ENCODE data around the gene WNT10A. TPM values are rescaled to one million over a fixed set of nuclear protein-coding genes. Genes with fewer than 3 reads are reported as not detected.

Gene WNT10A
- polyA plus RNA-seq, 1 of the 3 experiments (the other 2 are of a cell fraction), result 0.02 TPM

DNA sequence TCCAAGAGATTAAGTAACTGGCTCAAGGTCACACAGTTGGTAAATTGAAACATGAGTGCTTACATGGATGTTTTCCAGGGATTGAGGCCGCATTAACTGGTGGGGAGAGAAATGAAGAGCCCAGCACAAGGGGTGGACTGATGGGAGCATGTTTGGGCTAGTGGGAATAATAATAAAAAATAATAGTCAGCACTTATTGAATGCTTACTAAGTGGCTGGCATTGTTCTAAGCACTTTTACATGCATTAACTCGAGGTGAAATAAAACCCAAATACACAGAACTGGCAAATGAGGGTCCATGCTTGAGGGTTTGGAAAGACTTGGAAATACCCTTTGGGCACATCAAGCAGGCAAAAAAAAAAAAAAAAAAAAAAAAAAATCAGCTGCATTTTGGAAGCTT is 44.8 kb downstream of the WNT10A start:
- no peaks in the 10 kb centered on the region for H3K9me3 ChIP-seq
- 53% methylated on average over 2 of the region's 2 CpGs for WGBS (ENCODE audit: low lambda C conversion rate)
- no peak overlapping the region for H3K27ac ChIP-seq (ENCODE audit: low read depth in 2 of 2, low read length in 1 of 2)
- no peaks in the 10 kb centered on the region for H3K79me2 ChIP-seq (ENCODE audit: insufficient read depth)
- no peaks in the 10 kb centered on the region for H3F3A ChIP-seq (replicated peaks; ENCODE audit: insufficient read depth)
- no peaks in the 10 kb centered on the region for H3K9me2 ChIP-seq
- H3K36me3 ChIP-seq (replicated peaks in 1 of 2; ENCODE audit: control insufficient read depth in 1 of 2, insufficient read depth in 2 of 2, low read length in 1 of 2), result no peaks in the 10 kb centered on the region
- no peaks in the 10 kb centered on the region for H3K4me1 ChIP-seq (ENCODE audit: control insufficient read depth in 1 of 2, insufficient read depth in 2 of 2, low read depth in 1 of 2, low read length in 1 of 2)
- no peak for DNase-seq
- no peak overlapping the region for H3K4me2 ChIP-seq
- TF ChIP-seq, protein P1, sequence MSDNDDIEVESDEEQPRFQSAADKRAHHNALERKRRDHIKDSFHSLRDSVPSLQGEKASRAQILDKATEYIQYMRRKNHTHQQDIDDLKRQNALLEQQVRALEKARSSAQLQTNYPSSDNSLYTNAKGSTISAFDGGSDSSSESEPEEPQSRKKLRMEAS (IDR thresholded peaks at IDR 0.05; ENCODE audit: low read depth), result no peak
- TF ChIP-seq, protein P2, sequence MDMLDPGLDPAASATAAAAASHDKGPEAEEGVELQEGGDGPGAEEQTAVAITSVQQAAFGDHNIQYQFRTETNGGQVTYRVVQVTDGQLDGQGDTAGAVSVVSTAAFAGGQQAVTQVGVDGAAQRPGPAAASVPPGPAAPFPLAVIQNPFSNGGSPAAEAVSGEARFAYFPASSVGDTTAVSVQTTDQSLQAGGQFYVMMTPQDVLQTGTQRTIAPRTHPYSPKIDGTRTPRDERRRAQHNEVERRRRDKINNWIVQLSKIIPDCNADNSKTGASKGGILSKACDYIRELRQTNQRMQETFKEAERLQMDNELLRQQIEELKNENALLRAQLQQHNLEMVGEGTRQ (IDR thresholded peaks at IDR 0.05; ENCODE audit: borderline replicate concordance, low read depth, low read length), result no peak
- TF ChIP-seq ELF1 (IDR thresholded peaks at IDR 0.05), result no peak
- TF ChIP-seq, protein P3, sequence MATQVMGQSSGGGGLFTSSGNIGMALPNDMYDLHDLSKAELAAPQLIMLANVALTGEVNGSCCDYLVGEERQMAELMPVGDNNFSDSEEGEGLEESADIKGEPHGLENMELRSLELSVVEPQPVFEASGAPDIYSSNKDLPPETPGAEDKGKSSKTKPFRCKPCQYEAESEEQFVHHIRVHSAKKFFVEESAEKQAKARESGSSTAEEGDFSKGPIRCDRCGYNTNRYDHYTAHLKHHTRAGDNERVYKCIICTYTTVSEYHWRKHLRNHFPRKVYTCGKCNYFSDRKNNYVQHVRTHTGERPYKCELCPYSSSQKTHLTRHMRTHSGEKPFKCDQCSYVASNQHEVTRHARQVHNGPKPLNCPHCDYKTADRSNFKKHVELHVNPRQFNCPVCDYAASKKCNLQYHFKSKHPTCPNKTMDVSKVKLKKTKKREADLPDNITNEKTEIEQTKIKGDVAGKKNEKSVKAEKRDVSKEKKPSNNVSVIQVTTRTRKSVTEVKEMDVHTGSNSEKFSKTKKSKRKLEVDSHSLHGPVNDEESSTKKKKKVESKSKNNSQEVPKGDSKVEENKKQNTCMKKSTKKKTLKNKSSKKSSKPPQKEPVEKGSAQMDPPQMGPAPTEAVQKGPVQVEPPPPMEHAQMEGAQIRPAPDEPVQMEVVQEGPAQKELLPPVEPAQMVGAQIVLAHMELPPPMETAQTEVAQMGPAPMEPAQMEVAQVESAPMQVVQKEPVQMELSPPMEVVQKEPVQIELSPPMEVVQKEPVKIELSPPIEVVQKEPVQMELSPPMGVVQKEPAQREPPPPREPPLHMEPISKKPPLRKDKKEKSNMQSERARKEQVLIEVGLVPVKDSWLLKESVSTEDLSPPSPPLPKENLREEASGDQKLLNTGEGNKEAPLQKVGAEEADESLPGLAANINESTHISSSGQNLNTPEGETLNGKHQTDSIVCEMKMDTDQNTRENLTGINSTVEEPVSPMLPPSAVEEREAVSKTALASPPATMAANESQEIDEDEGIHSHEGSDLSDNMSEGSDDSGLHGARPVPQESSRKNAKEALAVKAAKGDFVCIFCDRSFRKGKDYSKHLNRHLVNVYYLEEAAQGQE (IDR thresholded peaks at IDR 0.05; ENCODE audit: low read depth, low read length), result no peak
- POLR2A ChIA-PET, result no interaction called here
- H2AFZ ChIP-seq (ENCODE audit: low read depth), result no peak overlapping the region
- no peak overlapping the region for H3K9ac ChIP-seq
- 0 out of 2 replicates have a peak, but pooled peaks cover 3% of the 10 kb centered on the region for H3K27me3 ChIP-seq (ENCODE audit: insufficient read depth)
- no peaks in the 10 kb centered on the region for H4K20me1 ChIP-seq (ENCODE audit: insufficient read depth)
- H3K4me3 ChIP-seq (ENCODE audit: low read depth in 2 of 2, low read length in 1 of 2), result no peak overlapping the region
- CTCF ChIA-PET, result interaction anchor here (0.7 kb wide), 1 partner anchor 15 kb away, joined by 3 read pairs; no protein-coding TSS in a partner anchor

DNA sequence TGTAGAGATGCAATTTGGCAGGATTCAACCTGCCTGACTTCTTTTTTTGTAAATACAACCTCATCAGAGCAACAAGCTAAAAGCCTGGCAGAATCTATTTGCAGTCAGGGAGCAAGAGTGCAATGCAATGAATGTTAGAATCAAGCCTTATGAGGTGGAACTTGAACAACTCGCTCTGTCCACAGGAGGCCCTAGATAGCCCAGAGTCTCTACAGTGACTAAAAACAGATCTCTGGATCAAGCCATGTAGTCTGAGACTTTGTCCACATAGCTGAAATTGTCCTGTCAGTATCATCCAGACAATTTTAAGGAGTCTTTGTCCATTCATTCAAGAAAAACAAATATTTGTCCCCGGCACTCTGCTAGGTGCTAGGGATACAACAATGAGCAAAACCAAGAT is 46.8 kb downstream of the WNT10A start:
- ChIA-PET POLR2A (no interaction called here), CTCF (interaction anchor here (1.5 kb wide), 1 partner anchor 51 kb away, joined by 3 read pairs; no protein-coding TSS in a partner anchor)
- H3K36me3 ChIP-seq (replicated peaks in 1 of 2; ENCODE audit: control insufficient read depth in 1 of 2, insufficient read depth in 2 of 2, low read length in 1 of 2), result no peaks in the 10 kb centered on the region
- no peak overlapping the region for H3K27ac ChIP-seq (ENCODE audit: low read depth in 2 of 2, low read length in 1 of 2)
- H3K27me3 ChIP-seq (ENCODE audit: insufficient read depth), result 0 out of 2 replicates have a peak, but pooled peaks cover 3% of the 10 kb centered on the region
- no peaks in the 10 kb centered on the region for H3K79me2 ChIP-seq (ENCODE audit: insufficient read depth)
- no peaks in the 10 kb centered on the region for H3K9me2 ChIP-seq
- no peaks in the 10 kb centered on the region for H4K20me1 ChIP-seq (ENCODE audit: insufficient read depth)
- H3K4me1 ChIP-seq (ENCODE audit: control insufficient read depth in 1 of 2, insufficient read depth in 2 of 2, low read depth in 1 of 2, low read length in 1 of 2), result no peaks in the 10 kb centered on the region
- no peaks in the 10 kb centered on the region for H3K9me3 ChIP-seq
- no peak for DNase-seq
- no peak overlapping the region for H3K4me2 ChIP-seq
- no peaks in the 10 kb centered on the region for H3F3A ChIP-seq (replicated peaks; ENCODE audit: insufficient read depth)
- H2AFZ ChIP-seq (ENCODE audit: low read depth), result no peak overlapping the region
- 88% methylated on average over 2 of the region's 2 CpGs for WGBS (ENCODE audit: low lambda C conversion rate)
- no peak overlapping the region for H3K4me3 ChIP-seq (ENCODE audit: low read depth in 2 of 2, low read length in 1 of 2)
- H3K9ac ChIP-seq, result no peak overlapping the region
- no peak for TF ChIP-seq SMC3 (IDR thresholded peaks at IDR 0.05; ENCODE audit: low read depth, low read length)
- TF ChIP-seq RAD21 (IDR thresholded peaks at IDR 0.05; ENCODE audit: low read length), result no peak
- TF ChIP-seq GABPA (IDR thresholded peaks at IDR 0.05; ENCODE audit: low read depth), result no peak
- TF ChIP-seq CHD2 (IDR thresholded peaks at IDR 0.05; ENCODE audit: low read length, partially characterized antibody), result no peak
- no peak for TF ChIP-seq FOXJ3 (CRISPR knock-in tag; IDR thresholded peaks at IDR 0.05)
- TF ChIP-seq, protein P3 (IDR thresholded peaks at IDR 0.05; ENCODE audit: low read depth, low read length), result no peak
- no peak for TF ChIP-seq NFIC (IDR thresholded peaks at IDR 0.05; ENCODE audit: borderline replicate concordance)
- TF ChIP-seq, protein P4, sequence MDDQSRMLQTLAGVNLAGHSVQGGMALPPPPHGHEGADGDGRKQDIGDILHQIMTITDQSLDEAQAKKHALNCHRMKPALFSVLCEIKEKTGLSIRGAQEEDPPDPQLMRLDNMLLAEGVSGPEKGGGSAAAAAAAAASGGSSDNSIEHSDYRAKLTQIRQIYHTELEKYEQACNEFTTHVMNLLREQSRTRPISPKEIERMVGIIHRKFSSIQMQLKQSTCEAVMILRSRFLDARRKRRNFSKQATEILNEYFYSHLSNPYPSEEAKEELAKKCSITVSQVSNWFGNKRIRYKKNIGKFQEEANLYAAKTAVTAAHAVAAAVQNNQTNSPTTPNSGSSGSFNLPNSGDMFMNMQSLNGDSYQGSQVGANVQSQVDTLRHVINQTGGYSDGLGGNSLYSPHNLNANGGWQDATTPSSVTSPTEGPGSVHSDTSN (IDR thresholded peaks at IDR 0.05), result no peak
- TF ChIP-seq RFX5 (IDR thresholded peaks at IDR 0.05; ENCODE audit: low read length), result no peak
- no peak for TF ChIP-seq TAF1 (IDR thresholded peaks at IDR 0.05; ENCODE audit: borderline replicate concordance, low read depth, low read length)
- TF ChIP-seq SIN3A (IDR thresholded peaks at IDR 0.05; ENCODE audit: borderline replicate concordance, low read depth, low read length), result no peak
- TF ChIP-seq FOSL2 (IDR thresholded peaks at IDR 0.05; ENCODE audit: borderline replicate concordance, low read depth), result no peak
- TF ChIP-seq, protein P5, sequence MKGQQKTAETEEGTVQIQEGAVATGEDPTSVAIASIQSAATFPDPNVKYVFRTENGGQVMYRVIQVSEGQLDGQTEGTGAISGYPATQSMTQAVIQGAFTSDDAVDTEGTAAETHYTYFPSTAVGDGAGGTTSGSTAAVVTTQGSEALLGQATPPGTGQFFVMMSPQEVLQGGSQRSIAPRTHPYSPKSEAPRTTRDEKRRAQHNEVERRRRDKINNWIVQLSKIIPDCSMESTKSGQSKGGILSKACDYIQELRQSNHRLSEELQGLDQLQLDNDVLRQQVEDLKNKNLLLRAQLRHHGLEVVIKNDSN (IDR thresholded peaks at IDR 0.05; ENCODE audit: borderline replicate concordance, low read depth), result no peak
- no peak for TF ChIP-seq TCF12 (IDR thresholded peaks at IDR 0.05)
- no peak for TF ChIP-seq NRF1 (IDR thresholded peaks at IDR 0.05; ENCODE audit: low read depth, low read length)

Data from SK-N-SH (cell line).